Measurements from ENCODE around the gene NTRK2.
A peak's percentile ranks its signal among the peaks of the same experiment; 100 is the strongest.

NTRK2 gene

DNA sequence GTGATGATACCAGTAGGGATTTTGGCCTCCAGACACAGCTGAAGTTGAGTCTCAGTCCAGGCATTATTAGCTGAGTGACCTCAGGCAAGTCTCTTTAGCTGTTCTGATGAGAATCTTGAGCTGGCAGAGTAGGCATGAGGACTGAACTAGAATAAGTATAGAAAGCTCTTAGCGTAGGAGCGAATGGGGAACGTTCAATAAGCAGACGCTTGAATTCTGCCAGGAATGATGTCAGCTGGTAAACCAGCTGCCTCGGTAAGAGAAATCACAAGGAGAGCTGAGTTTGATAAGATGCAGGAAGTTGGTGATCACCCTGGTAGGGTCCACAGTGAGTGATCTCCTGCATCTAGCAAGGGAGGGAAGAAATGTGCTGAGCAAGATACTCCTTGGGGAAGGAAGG is 280.4 kb downstream of the NTRK2 start:
- DNase-seq: no peak

DNA sequence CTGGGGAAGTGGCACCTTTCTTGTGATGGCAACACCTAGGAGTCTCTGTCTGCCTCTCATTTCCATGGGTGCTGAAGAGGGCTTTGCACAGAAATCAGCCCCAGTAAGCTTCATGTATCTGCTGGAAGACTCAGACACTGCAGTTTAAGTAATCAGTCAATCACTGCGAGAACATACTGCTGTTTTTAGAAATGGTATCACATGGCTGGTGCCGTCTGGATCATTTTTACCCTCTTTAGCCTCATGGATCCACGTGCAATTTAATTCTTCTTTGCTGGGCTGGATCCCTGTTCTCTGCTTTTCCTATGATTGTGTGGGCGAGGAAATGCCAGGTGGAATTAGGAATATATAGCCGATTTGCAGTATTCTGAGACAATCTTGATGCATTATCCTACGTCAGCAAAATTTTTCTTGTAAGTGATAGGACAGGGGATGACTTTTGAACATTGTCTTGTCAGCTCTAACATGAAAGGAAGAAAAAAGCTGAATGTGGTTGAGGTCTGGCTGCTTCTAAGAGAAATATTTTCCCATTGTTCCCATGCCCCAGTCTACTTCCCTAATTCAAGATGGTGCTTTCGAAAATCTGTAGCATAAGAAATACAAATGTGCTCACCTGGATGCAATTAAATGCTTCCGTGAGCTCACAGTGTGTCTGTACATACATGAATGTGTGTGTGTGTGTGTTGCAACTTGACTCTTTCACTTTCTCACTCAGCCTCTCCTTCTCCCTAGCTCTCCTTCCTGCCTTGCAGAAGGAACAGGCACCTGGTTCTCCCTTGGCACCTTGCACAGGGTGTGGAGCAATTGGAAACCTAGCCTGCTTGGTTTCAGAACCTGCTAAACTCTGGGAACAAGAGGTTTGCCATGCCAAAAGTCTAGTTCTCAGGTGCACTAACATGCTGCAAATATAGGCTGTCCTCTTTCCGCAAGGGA is 281.6 kb downstream of the NTRK2 start:
- DNase-seq: no peak

DNA sequence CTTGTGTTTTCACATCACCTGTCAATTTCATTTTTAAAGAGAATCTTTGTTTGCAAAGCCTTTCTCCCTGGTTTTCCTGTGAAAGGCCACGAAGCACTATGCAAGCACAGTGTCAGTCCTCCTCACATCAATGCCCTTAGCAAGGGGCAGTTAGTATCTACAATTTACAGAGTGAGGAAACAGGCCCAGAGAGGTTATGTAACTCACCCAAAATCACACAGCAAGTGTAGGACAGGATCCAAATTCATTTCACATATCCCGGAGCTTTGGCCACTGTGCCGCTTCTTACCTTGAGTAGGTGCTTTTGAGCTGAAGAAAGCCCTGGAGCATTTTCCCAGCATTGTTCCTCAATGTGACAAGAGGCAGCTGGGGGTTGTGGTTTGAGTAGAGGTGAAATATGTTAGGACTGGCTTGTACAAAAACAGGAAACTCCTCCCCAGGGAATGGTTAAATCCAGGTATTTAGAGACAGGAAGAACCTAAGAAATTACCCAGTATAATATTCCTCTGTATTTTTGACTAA is 283.8 kb downstream of the NTRK2 start:
- DNase-seq: no peak

DNA sequence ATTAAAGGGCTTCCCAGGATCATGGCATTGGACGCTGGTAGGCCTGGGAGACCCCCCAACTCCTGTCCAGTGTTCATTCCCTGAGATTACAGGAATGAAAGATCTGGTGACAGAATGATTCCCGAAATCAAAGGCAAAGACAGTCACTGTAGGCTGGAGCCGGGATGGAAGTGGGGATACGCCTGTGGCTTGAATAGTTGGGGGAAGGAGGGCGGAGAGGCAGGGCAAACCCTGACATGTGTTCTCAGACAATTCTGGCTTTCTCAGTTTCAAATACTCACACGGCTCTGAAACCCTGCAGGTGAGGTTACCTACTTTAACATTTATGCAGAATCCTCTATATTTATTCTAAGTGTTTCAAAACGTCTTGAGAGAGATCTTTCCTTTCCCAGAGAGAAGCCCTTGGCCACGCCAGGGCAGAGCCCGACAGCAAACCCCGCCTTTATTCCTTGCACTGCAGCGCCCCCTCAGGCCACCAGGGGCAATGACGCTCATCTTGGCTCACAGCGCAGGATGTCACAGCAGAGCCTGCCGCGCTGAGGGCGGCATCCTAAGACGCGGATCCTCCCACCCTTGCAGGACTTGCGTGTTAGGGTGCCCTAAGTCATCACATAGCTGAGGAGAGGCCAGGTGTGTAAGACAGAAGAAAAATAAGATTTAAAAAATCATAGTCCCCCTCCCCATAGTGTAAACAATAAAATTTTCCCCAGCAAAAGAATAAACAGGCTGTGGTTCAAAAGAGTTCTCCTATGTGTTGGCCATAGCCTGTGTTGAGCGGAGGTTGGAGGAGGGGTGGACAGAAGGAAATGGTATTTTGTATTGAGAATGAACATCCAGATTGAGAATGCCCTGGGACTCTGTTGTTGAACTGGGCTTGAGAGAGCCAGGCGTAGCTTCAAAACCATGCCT is 284.5 kb downstream of the NTRK2 start:
- peak; percentile 57 for DNase-seq

DNA sequence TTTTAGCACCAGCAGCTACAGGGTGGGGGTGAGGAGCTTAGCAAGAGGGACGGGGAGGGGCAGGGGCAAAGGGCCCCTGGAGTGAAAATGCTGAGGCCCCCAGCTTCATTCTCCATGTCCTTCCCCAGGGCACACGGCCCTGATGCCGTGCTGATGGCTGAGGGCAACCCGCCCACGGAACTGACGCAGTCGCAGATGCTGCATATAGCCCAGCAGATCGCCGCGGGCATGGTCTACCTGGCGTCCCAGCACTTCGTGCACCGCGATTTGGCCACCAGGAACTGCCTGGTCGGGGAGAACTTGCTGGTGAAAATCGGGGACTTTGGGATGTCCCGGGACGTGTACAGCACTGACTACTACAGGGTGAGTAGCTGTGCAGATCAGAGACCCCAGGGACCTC is 285.6 kb downstream of the NTRK2 start:
- no peak for DNase-seq

DNA sequence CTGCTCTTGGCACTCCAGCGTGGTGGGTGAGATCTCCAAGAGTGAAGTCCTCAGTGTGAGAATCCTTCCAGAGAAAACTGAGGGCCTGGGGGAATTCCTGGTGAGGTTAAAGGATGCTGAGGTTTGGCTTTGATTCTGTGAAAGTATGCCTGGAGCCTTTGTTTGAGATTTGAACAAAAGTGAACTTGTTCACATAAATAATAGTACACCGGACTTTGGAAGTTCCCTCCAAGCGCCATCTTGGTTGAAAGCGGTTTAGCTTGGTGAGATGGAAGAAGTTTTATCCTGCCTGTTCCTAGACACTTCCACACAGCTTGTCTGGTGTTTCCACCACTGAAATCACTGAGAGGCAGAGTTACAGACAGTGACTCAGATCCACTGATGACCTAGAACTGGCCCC is 286.4 kb downstream of the NTRK2 start:
- no peak for DNase-seq

DNA sequence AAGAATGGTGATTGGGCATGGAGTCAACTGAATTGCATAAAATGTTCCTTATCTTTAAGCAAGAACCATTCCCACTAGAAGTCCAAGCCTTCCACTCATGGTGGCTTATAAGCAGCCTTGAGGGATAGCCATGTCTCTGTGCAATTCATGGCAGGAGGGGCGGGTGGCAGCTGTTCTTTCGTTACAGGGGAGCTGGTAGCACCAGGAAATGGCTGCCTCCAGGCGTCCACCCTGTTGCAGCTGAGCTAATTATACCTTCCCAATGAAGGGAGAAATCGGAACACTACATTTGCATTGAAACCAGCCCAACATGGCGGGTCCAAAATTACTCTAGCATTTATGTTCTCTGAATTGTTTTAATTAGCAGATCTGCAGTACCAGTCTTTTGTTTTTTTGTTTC is 289.8 kb downstream of the NTRK2 start:
- DNase-seq: no peak

DNA sequence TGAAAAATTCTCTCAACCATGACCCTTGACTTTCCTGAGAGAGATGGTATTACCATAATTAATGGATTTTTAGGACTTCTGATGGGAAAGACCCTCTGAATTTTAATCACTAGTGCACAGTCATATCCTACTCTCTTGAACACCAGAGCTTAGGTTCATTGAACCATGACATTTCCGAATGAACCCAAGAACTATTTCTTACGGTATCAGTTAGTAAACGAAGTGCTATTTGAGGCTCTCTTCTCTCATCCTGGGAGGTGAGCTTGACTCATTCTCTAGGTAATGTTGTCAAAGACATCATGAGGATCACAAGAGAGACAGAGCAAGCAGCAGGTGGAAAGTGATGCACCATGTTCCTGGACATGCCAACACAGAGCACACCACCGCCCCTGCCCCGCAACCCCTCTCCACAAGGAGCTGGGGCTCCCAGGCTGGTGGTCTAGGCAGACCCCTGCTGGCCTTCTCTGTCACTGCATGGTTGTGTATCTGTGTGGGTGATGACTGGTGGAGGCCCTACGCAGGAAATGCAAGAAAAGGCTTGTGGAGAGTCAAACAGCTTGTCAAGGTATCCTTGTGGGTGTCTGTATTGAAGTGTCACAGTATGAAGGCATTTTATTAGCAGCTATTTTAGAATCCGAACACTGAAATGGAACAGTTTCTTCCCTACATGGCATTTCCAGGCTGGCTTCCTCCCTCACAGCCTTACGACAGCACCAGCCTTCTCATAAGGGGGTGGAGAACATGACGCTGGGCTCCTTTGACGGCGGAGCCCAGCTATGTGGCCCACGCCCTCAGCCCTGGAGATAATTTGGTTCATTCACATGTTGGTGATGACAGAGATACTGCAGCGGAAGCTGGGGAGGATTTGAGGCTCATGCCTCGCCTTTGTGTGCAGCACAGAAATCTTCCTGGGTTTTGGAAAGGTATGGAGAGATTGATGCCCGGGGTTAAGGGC is 297.6 kb downstream of the NTRK2 start:
- no peak for DNase-seq

DNA sequence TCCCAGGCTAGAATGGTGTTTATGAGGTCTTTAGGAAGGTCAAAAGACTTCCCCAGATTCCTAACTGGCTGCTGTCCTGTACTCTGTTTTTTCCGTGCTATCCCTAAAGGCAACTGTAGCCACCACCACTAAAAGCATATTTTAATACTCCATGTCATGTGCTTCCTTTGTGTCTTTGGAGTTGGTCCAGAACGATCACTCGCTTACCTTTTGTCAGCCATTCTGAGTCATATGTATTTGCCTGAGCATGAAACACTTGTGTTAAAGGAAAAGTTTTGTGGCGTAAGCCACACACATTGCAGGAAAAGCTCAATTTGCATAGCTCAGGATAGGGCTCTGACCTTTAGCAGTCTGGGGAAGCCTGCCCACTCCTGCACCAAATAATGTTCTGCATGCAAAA is 299.6 kb downstream of the NTRK2 start:
- no peak for DNase-seq

DNA sequence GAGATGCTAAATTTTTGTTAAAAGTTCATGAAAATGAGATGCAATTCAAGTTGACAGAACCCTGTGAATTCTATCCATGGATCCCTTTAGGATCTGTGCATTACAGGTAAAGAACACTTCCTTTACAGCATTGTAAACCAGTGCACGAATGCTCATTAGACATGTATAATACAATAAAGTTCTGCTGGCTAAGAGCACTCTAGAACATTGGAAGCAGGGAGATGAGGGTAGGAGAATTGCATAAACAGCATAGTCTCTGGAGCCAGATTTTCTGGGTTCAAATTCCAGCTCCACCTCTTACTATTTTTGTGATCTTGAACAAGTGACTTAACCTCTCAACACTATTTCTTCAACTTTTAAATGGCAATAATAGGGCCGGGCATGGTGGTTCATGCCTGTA is 300.2 kb downstream of the NTRK2 start:
- DNase-seq: no peak

DNA sequence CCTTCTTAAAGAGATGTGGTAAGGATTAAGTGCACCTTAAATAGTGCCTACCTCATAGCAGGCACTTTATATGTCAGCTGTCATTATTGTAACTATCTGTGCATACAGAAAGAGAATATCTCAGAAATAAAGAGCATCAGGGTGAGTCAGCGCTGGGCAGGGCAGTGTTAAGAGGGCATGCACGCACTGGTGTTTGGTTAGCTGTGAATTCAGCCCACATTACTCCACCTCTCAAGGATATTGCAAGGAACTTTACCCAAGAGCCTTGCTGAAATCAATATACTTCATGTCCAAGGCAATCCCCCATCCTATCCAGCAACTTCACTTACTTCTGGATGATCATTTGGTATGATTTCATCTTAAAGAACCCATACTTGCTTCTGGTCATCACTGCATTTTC is 300.9 kb downstream of the NTRK2 start:
- DNase-seq: no peak

DNA sequence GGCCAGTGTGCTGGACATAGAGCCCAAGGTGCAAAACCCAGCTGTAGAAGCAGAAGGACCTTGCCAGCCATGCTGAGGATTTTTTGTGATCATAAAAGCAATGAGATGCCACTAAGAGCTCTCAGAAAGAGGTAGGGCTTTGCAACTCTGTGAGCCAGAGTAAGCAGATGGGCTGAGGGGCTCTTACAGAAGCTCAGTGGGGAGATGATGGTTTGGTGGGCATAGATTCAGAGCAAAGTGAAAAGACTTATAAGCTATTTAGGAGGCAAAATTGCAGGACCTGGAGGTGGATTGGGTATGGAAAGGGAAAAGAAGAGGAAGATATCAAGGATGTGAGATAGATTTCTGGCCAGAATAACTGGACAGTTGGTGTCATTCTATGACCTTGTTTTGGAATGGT is 302.0 kb downstream of the NTRK2 start:
- DNase-seq: no peak

DNA sequence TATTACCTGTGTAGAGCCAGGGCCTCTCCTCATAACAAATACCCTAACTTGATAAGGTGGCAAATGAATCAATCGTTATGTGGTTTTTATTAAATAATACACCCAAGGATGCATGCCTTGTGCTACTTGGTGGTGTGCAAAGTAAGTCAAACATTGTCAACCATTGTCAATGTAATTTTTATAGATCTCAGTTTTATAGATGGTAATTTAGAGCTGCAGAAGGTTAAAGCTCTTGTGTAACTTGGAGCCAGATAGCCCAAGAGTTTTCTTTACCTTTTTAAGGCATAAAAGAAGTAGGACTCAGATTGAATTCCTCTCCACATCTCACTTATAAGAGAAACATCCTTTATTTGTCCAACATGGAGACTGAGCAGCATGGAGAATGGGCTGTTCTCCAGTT is 304.7 kb downstream of the NTRK2 start:
- DNase-seq: no peak

DNA sequence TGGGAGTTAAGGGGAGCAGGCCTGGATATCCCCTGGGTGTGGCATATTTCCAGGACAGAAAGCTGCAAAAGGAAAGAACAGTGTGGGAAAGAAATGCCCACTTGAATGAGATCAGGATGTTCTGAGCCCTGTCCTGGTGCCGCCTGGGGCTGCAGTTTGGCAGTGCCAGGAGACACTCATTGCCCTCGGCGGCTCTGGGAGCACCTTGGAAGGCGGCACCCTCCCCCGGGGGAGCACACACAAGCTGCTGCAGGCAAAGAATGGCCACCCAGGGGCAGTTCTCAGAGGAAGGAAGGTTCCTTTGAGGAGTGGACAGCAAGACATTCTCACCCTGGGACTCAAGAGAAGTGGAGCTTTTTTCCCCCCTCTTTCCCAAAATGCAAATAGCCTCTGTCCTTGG is 305.3 kb downstream of the NTRK2 start:
- no peak for DNase-seq

DNA sequence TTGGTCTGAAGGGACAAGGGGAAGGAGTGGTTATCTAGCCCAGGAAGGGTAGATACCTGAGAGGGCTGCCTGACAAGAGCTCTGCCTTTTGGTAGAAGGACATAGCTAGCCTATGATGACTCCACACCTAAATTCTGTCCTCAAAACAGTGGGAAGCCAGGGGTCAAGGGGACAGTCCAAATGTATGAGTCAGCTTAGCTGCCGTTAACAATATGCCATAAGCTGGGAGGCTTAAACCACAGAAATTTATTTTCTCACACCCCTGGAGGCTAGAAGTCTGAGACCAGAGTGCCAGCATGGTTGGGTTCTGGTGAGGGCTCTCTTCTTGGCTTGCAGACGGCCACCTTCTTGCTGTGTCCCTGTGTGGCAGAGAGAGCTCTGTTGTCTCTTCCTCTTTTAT is 306.4 kb downstream of the NTRK2 start:
- DNase-seq: no peak

DNA sequence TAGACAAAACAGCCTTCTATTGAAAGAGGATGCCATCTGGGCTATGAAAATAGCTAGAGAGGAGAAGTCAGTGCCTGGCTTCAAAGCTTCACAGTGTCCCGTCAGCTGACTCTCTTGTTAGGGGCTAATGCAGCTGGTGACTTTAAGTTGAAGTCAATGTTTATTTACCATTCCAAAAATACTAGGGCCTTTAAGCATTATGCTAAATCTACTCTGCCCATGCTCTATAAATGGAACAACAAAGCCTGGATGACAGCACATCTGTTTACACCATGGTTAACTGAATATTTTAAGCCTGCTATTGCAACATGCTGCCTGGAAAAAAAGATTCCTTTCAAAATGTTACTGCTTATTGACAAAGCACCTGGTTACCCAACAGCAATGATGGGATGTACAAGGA is 309.1 kb downstream of the NTRK2 start:
- no peak for DNase-seq

DNA sequence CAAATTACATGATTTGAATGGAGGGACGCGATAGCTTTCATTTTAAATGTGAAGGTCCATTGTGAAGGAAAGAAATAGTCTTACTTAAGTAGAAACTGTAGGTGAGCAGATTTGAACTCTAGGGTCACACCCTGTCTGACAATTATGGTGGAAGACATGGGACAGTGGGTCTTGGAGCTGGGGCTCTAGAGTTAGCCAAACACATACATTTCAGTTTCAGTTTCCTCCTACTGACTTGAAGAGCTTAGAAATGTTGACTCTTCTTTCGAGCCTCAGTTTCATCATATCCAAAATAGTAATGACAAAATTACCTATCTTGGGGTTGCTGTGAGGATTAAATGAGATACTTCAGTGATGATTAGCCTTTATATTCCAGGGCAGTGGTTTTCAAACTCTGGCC is 314.2 kb downstream of the NTRK2 start:
- no peak for DNase-seq

DNA sequence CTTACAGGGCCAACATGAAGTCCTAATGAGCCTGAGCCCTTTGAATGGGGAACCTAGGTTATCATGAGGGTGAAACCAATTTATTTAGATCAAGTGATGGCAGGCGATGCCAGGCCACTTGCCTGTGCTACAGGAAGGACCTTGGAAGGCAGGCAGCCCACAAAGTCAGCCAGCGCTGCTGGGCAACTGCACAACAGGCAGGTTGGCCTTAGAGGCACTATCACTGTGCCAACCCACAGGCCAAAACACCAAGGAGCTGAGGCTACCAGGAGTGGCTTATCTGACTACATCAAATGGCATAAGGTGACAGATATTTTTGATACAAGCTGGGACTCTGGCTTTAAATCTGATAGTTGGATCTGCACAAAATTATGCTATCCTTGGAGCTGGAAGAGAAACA is 319.1 kb downstream of the NTRK2 start:
- no peak for DNase-seq

DNA sequence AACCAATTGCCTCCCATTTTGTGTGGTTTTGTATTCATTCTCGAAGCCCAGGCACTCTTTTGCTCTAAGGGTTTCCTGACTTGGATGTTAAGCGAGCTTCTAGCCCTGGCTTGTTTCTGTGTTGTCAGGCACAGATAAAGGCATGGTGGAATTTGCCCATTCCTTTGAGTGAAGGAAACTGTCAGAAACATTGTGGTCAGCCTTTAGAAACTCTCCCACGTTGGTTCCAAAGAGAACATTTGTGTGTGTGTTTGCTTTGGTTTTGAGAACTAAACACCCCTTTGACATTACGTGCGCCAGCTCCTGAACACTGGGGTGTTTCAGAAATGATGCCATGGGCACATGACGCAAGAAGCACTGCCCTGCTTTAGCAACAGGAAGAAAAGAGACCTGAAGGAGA is 320.9 kb downstream of the NTRK2 start:
- DNase-seq: no peak

DNA sequence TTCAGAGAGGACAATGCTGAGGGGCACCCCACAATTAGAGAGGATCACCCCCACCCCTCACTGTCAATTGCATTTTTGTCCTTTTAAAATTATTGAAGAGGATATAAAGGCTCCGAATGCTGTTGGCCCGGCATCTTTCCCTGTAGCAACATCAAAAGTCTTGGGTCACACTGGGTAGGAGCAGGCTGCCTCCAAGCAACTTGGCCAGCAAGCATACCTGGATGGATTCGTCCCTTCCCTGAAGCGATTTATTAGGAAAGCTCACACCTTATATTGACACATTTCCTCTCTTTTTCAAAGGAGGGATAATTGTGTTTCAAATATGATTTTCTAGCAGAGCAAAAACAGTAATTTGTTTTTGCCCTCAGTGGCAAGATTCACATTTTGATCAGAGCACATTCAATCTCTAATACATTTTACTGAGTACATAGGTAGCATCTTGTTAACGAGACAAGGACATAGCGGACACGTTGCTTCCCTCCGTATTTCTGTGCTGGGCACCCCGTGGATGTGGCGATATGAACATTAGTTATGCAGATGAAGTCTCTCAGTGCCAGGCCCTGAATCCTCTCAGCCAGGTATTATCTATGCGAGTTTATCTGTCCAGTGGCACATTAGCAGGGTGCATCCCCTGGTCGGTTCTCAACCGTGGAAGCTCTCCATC is 321.5 kb downstream of the NTRK2 start:
- no peak for DNase-seq

DNA sequence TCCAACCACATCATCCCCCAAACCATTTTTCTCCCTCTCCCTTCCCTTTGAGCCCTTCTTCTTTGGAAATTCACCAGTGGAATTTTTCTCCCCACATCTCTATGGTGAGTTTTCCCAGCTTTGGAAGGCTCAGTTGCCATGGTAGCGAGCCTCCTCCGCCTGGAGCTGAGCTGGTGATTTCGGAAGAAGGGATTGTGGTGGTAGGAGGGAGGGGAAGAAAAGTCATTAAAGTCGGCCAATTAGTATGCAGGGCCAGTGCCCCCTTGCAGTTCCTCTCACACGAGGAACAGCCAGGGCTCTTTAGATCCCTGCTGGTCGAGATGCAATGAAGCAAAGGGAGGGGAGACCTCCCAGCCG is 322.0 kb downstream of the NTRK2 start:
- no peak for DNase-seq

DNA sequence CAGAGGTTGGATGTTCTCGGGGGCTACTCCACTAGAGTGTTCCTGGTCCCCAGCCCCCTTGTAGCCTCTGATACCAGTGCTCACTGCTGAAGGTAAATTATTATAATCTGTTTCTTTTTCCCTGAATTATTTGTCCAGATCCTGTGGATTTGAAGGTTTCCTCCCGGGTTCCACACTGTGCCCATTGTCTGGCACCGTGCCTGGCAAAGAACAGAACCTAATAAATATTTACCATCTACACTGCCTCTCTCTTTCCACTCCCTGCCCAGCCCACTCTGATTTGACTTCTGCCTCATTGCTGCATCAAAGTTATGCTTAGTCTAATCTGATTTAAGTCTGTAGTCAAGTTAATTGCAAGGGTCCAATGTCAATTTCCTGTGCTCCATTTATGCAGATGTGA is 322.9 kb downstream of the NTRK2 start:
- DNase-seq: no peak

Measured in fibroblast of upper back skin (primary cell).